DMS53 treated with DMSO at 0.1 percent for 48 hours (cell line): ENCODE results near the gene RPS19BP1.

Source experiments
- DNase-seq: peaks from one replicate; lab custom pipeline; 2025; ENCODE audit not compliant: unreplicated experiment; lab: John Stamatoyannopoulos, UW

RPS19BP1 gene

DNA sequence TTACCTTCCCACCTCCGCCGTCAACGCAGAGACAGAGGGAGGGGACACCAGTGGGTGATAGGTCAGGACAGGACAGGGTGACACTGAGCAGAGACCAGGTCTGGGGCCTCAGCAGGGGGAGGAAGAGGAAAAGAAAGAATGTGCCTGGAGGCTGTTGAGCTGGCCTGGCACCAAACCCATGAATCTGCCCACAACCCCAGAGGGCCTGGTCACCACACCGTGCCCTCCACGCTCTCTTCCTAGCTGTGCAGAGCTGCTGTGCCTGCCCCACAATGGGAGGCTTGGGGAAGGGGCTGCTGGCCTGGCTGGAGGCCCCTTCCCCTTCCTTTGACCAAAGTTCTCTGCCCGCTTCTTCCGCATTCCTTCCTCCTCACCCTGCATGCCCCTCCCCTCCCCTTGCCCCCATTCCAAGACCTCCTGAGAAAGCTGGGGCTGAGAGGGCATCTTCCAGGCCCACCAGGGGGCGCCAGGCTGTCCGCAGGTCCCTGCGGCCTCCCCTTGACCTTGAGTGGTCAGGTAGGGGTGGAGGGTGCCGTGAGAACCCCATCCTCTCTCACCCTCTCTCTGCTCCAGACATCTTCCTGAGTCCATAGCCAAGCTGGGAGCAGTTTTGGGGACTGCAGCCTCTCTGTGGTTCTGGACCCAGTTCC is 27.0 kb upstream of the RPS19BP1 start:
- no peak for DNase-seq

DNA sequence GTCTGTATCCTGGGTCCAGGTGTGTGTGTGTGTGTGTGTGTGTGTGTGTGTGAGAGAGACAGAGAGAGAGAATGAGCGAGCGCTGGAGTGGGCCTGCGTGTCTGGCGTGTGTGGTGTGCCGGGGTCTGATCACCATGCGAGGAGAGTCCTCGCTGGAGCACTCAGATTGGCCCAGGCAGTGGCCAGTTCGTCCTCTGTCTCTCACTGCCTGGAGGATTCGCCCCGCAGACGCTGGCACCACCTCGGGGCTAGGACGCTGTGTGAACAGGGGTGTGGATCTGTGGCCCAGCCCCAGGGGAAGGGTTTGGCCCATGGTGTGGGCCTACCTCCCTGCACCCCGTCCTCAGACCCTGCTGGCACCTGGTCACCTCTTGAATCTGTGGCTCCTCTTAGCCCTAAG is 26.4 kb upstream of the RPS19BP1 start:
- no peak for DNase-seq

DNA sequence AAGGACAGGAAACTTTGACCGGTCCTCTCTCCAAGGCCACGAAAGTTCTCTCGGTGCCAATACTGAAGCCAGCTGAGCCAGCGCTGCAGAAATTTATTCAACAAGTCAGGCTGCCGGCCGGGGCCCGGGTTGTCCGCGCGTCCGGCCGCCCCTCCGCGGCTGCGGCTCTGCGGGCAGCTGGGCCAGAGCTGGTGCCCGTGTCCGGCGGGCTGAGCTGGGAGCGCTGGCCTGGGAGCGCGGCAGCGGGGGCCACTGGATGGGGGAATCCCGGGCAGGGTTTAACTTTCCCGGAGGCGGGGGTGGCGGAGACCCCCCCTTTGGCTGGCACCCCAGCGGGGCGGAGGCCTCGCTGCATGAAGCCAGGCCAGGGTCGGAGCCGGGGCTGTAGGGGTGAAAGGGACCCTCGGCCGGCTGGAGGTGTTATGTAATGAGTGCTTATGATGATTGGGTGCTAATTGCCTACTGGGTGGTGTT is 25.7 kb upstream of the RPS19BP1 start:
- DNase-seq: no peak

DNA sequence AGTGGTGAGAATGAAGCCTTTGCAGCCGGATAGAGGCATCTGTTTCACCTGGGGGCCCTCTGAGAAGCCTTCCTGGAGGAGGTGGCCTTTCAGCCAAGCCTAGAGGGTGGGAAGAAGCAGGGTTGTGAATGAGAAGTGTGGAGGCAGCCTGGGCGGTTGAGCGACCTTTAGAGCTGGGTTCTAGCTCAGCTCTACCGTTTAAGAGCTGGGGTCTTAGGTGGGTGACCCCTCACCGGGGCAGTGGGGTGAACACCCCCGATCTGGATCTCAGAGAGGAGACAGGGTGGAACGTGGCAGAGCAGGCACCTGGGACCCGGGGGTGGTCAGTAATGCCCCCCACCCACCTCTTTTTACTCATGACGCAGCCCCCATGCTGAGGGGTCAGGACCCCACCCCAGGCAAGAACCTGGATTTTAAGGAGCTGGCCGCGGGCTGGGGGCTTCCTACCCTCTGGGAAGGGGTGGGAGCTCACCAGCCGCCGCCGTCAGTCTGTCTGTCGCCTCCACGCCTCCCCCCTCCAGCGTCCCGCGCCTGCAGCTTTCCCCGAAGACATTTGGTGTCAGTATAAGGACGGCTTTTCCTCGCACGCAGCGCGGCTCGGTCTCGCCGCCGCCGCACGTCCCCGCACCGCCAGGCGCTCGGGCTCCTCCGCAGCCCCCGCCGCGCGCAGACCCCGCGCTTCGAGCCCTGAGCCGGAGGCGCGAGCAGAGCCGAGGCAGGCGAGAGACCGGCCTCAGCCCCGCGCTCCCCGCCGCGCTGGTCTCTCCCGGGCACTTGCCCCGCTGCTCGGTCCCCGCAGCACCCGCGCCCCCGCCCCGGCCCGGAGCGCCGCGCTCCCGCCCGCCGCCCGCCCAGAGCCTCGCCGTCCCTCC is 24.7 kb upstream of the RPS19BP1 start:
- DNase-seq: no peak

DNA sequence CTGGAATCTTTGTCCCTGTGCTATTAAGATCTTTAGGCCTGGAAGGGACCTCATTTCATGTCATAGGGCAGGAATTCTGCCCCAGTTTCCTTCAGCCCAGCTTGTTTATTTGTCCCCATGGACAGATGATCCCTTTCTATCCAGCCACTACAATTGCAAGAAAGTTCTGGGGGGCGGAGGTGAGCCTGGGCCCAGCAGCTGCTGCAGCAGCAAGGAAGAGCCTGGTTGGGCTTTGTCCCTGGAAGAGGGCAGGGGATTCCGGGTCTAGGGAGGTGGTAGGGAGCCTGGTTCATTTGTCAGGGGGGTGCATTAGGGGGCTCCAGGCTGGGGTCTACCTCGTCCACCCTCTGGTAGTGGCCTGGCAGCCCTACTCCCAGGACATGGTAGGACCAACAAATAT is 21.6 kb upstream of the RPS19BP1 start:
- DNase-seq: no peak

DNA sequence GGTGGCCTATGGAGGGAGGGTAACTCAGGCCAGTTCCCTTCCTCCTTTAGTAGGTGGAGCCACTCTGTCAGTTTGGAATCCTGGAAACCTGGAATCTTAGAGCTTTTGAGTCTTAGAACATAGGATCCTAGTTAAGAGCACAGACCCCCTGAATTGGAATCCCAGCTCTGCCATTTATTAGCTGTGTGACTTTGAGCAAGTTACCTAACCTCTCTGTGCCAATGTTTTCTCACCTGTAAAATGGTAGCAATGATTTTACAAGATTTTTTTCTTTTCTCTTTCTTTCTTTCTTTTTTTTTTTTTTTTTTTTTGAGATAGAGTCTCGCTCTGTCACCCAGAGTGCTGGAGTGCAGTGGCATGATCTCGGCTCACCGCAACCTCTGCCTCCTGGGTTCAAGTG is 20.9 kb upstream of the RPS19BP1 start:
- DNase-seq: no peak

DNA sequence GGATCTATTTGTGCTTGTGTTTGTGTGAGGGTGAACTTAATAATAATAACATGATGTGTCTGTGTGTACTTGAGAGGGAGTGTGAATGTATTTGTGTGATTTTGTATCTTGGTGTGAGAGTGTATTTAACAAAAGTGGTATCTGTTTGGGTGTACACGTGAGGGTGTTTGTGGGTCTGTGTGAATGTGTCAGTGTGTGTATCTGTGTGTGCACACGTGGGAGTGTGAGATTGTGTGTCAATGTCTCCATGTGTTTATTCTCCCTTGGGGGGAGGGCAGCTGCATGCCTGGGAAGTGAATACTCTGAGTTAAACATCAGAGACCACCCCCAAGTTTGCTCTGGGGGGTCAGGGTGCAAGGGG is 15.0 kb upstream of the RPS19BP1 start:
- DNase-seq: no peak

DNA sequence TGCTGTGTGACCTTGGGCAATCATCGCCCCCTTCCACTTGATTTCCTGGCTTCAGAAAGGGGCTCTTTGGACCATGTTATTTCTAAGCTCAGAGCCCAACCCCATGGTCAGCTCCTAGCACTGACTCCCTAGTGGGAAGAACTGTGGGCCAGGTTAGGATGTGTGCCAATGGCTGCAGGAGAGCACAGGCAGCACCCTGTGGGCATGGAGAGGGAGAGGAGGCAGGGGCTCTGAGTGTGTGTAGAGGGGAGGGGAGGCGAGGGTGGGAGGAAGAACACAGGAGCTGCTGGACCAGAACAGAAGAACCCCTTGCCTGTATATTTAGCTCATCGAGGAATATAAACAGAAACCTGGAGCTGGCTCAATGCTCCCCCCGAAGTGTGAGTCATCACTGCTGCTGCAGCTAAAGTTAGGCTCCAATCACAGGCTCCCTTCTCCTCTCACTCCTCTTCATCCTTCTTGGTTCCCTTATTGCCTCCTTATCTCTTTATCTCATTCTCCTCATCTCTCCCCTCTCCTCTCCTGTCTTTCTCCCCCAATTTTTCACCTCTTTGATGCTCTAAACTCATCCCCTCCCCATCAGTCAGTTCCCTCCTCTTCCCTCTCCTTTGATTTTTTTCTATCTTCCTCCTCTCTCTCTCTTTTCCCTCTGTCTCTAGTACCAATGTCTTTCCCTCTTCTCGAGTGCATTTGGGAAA is 14.5 kb upstream of the RPS19BP1 start:
- DNase-seq: no peak

DNA sequence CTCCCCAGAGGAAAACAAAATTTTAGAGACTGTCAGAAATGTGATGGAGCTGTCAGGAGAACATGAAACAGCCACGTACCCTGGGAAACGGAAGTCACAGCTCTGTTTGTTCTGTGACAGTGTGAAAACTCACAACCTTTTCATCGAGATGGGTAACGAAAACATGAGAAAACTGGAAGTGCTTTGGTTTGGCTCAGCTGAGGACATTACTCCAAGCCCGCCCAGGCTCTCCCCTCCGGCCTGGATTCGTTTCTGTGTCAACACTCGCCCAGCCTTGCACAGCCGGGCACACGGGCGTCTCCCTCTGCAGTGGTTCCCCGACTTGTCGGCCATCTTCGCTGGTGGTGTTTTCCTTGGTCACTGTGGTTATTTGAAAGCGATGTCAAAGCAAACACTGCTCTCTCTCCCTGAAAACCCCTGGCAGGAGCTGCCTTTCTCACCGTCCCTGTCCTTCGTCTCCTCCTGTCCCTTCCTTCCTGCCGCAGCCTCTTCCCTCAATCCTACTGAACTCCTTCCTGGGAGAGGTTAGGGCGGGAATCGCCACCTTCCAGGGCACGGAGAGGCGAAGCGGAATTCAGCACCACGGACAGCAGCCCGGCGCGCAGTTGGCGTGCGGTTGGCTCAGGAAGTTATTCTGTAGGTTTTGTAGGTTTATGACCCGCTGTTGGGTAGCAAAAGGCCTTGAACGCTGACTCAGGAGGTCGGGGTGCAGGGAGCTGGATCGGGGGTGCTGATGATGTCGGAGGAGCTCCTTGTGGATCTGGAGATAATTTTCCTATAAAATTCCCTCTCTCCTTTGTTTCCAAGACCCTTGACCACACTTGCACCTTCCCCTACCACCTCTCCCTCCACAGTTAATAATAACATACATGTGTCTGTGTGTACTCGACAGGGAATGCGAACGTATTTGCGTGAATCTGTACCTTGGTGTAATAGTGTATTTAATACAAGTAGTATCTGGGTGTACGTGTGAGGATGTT is 13.1 kb upstream of the RPS19BP1 start:
- peak; percentile 26 for DNase-seq

DNA sequence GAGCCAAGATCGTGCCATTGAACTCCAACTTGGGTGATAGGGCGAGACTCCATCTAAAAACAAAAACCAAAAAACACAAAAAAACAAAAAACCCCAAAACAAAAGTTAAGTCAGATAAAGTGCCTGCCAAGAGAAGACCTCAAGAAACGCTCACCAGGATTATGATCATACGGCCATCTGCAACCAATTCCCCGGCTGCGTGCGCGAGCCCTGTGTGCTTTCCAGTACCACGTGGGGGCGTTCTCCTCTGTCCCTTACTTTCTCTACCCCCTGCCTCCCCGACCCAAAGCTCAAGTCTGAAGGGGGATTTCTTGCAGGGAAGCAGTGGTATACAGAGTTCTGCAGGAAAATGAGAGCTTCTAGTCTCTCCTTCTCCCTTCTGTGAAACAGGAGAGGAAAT is 10.5 kb upstream of the RPS19BP1 start:
- no peak for DNase-seq

DNA sequence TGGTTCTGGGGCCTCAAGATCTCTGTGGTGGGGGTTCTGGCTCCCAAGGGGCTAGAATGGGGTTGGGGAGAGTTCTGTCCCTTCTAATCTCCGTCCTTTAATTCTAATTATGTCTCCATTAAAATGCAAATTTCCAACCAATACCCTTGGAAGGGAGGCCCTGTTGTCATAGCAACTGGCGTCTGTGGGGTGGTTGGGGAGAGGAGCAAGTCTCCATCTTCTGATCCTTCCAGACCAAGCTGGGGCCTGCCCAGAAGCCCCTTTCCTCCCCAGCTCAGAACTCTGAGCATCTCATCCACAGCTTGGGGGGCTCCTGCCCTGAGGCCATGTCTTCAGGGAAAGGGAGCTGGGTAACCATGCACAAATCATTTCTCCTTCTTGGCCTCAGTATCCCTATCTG is 5.4 kb upstream of the RPS19BP1 start:
- DNase-seq: no peak

DNA sequence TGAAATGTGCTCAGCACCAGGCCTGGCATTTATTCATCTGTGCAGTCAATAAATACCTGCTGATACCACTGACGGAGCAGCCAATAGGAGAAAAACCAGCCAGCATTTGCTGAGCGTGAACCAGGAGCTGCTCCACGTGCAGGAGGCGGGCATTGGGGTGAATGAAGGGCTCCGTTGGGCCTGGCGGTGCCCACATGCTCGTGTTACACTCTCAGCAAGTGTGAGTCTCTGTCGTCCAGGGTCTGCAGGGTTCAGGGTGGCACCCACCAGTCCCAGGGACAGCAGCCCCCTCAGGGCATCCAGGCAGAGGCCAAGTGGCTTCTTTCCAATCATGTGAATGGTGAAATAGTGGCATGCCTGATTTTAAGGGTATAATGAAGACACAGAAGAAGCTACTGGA is 4.2 kb upstream of the RPS19BP1 start:
- no peak for DNase-seq

DNA sequence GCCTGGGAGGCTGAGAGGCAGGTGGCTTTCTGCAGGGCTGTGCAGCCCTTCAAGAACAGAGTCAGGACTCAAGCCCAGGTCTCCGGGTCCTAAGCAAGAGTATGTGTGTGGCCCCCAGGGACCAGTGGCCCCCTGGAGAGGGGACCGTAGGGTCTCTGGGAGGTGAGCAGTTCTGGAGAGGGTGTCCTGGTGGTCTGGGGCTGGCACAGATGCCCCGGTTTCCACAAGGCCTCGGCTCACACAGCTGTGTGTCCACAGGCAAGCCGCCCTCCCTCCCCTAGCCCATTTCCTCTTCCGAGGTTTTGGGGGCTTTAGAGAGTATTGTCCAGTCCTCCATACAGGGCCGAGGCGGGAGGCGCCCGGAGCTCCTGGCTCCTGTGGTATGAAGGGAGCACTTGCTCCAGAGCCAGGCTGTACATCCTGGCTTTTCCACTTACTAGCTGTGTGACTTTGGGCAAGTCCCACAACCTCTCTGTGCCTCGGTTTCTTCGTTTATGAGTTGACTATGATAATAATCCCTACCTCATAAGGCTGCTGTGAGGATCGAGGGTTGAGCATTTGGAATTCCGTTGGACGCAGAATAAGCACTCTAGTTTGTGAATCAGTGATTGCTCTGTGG is 3.4 kb upstream of the RPS19BP1 start:
- DNase-seq: no peak

DNA sequence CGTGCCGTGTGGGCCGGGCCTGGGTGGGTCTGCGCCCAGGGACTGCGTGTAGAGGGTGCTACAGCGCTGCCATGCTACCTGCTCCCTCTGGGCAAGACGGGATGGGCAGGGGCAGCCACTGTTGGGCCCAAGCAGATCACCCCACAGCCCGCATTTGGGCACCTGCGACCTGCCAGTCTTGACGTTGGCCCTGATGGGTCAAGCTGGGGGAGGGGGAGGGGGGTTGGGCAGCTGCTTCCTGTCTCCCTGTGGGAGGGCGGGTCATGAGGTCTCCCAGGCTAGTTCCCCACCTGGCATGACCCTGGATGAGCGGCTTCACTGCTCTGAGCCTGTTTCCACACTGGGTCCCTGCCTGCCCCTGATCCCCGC is 2.8 kb upstream of the RPS19BP1 start:
- DNase-seq: no peak

DNA sequence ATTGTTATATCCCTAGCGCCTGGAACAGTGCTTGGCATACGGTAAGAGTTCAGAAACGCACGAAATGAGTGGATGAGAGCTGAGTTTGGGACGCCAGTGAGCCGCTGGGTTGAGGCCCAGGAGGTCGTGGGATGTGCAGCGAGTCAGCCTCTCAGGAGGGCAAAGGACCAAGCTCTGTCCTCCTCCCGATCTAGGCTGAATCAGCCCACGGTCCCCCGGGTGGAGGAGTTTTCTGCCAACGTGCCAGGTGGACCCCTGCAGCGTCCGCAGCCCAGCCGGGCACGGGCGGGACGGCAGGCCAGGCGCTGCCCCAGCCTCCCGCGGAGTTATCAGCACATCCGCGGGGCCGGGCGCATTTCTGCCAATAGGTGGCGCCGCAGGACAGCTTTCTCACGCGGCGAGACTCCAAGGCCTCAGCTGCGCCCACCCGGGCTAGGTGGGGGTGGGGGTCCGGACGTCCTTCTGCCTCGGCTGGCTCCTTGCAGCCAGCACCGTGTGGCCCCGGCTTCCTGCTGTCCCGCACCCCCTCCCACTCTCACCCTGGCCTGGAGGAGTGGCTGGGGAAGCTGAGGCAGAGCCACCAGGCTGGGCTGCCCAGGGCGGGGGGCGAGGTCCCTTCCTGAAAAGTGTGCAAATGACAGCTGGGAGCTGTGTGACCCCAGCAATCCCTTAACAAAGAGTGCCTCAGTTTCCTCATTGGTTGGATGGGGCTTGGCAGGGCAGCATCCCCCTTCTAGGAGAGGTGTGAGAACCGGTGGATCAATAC is 2.2 kb upstream of the RPS19BP1 start:
- DNase-seq: peak; percentile 19

DNA sequence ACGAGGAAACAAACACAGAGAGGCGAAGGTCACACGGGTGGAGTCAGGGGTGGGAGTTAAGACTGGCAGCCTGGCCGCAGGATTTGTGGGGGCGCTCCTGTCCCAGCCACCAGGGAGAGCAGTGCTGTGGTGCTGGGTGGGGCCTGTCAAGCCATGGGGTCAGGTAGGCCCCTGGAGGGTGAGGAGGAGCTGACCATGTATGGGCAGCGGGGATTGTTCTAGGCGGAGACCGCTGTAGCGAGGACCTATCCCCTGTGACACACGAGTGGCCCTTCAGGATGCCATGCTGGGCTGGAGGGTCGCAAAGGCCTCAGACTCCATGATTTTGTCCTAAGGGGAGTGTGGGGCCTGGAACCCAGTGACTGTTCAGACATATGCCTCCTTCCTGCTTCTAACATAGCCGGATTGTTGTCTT is 1.6 kb upstream of the RPS19BP1 start:
- no peak for DNase-seq

DNA sequence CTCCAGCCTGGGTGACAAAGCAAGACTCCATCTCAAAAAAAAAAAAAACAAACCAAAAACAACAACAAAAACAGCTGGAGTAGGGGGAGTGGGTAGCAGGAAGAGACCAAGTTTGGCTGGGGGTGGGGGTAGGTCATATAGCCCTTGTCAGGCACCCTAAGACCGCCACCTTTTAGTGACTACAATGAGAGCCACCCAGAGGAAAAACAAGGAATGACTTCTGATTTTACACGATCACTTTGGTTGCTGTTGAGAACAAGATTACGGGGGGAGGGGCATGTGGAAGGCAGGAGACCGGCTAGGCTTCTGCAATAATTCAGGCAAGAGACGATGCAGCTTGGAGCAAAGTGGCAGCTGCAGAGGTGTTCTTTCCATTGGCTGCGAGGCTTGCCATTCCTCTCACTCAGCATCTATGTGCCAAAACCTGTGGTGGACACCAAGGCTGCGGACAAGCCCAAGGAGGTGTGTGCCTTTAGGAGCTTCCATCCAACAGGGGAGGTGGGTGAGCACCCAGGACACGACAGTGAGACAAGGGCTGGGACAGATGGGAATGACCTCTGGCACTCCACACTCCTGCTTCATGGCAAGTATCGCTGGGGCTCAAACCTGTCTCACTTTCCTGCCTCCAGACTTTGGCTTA is 1.7 kb downstream of the RPS19BP1 start:
- no peak for DNase-seq

DNA sequence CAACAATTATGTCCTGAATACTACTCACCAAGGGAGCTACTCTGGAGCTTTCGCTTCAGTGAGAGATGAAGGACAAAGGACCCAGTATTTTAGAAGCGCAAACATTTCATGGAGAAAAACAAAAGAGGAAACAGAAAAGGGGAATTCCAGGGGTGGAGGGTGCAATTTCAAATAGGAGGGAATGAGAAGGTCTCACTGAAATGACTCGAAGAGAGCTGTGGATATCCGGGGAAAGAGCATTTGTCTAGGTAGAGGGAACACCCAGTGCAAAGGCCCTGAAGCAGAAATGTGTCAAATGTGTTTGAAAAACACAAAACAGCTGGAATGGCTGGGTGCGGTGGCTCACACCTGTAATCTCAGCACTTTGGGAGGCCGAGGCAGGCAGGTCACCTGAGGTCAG is 2.4 kb downstream of the RPS19BP1 start:
- no peak for DNase-seq

DNA sequence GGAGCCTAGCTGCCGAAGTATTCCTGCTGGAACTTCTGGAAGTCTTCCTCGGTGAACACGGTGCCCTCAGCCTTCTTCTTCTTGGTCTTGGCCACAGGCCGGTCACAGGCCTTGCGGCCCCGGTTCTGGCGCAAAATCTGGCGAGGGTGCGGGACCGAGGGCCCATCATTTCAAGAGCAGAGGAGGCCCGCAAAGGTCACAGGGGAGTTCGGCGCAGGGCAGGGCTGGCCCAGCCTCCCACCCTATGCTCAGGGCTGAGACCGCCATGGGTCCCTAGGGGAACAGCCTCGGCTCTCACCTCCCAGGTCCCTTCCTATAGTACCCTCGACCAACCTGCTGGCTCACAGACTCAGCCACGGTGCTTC is 3.1 kb downstream of the RPS19BP1 start:
- DNase-seq: no peak
